Panc1 (cell line): ENCODE measurements around the gene CBLN1. TPM values are rescaled to one million over a fixed set of nuclear protein-coding genes. Genes with fewer than 3 reads are reported as not detected.

Experiments
- ATAC-seq: fragments of 200-7000 bp; cut with Tn5 transposase; 2 replicates; pipeline ENCODE4 v1.9.1; 2020; ENCODE audit warnings: mild to moderate bottlenecking, moderate library complexity
- BruUV-seq: library from RNA; stranded (reverse); fragments of 400-500 nt; replicated peaks from 2 replicates; lab custom pipeline; 2021; lab: Mats Ljungman, UMichigan
- CTCF ChIA-PET: fragments of 300-600 bp; sonication (Branson Sonifier 250); formaldehyde crosslinking; loops from one replicate; lab custom pipeline; 2022; ENCODE audit warnings: antibody characterized with exemption; lab: Charles Lee
- POLR2A ChIA-PET: fragments of 300-600 bp; sonication (Branson Sonifier 250); formaldehyde crosslinking; loops from one replicate; lab custom pipeline; 2022; ENCODE audit warnings: antibody characterized with exemption; lab: Charles Lee
- DNase-seq: peaks from one replicate; pipeline ENCODE4 v3.0.0-alpha.2; 2010; ENCODE audit warnings: low read depth, low spot score
- H3K27ac ChIP-seq: 2 replicates; pipeline ENCODE4 v1.5.1; 2011; ENCODE audit warnings: mild to moderate bottlenecking, low read length, inconsistent platforms
- H3K27me3 ChIP-seq: fragments of 200-500 bp; sonication (Bioruptor generic); 2 replicates; pipeline ENCODE4 v1.6.0; 2014; ENCODE audit warnings: low read length, inconsistent platforms; ENCODE audit not compliant: control insufficient read depth, insufficient read depth
- H3K36me3 ChIP-seq: fragments of 200-500 bp; sonication (Bioruptor generic); 2 replicates; pipeline ENCODE4 v1.5.1; 2014; ENCODE audit warnings: inconsistent platforms, mild to moderate bottlenecking, low read length, moderate library complexity; ENCODE audit not compliant: control insufficient read depth, insufficient read depth
- H3K4me1 ChIP-seq: 2 replicates; pipeline ENCODE4 v1.5.1; 2011; ENCODE audit warnings: inconsistent platforms, mild to moderate bottlenecking, low read length, moderate library complexity; ENCODE audit not compliant: control insufficient read depth, insufficient read depth
- H3K4me3 ChIP-seq, 2 experiments: 2 replicates each; pipeline ENCODE4 v1.5.1; 2011 to 2012; ENCODE audit warnings: low read depth in 2 of 2, low read length in 2 of 2, mild to moderate bottlenecking in 2 of 2, inconsistent platforms in 1 of 2, moderate library complexity in 1 of 2
- H3K9me3 ChIP-seq: fragments of 200-500 bp; sonication (Bioruptor generic); 2 replicates; pipeline ENCODE4 v1.5.1; 2014; ENCODE audit warnings: low read depth, mild to moderate bottlenecking, inconsistent platforms, low read length, moderate library complexity; ENCODE audit not compliant: control insufficient read depth, insufficient read depth
- CTCF ChIP-seq: fragments of 450-650 bp; IDR thresholded peaks from 2 replicates; pipeline ENCODE4 v1.5.1; 2017; ENCODE audit warnings: mild to moderate bottlenecking
- POLR2AphosphoS5 ChIP-seq: IDR thresholded peaks from 2 replicates; pipeline ENCODE4 v1.6.1; 2012; ENCODE audit warnings: mild to moderate bottlenecking, low read depth, low read length, moderate library complexity
- REST ChIP-seq, 2 experiments: IDR thresholded peaks; 2 replicates each; pipeline ENCODE4 v1.6.1; 2011 to 2012; ENCODE audit warnings: low read depth in 2 of 2, control low read depth in 1 of 2, low read length in 1 of 2, mild to moderate bottlenecking in 1 of 2, moderate library complexity in 1 of 2; ENCODE audit not compliant: insufficient read depth in 1 of 2
- SIN3A ChIP-seq: IDR thresholded peaks from 2 replicates; pipeline ENCODE4 v1.6.1; 2012; ENCODE audit warnings: low read depth, mild to moderate bottlenecking, low read length, moderate library complexity, borderline replicate concordance; ENCODE audit not compliant: insufficient read depth
- TCF7L2 ChIP-seq: IDR thresholded peaks from 2 replicates; pipeline ENCODE4 v1.6.1; 2011; ENCODE audit warnings: mild to moderate bottlenecking, low read depth, low read length, inconsistent platforms
- in situ Hi-C: cut with HindIII; loops from 2 replicates; pipeline ENCODE4 v1.10.0; 2016; ENCODE audit warnings: low sequenced_read_pairs, low pct_unique_long_range_greater_than_20kb
- intact Hi-C: fragments of 100-400 bp; cut with micrococcal nuclease; formaldehyde crosslinking; loops from one replicate; pipeline ENCODE4 v1.10.0; 2022; ENCODE audit not compliant: unreplicated experiment
- total RNA-seq: library from RNA; stranded (reverse); gene quantifications from one replicate; pipeline ENCODE4 v1.2.1, GENCODE V29; 2021; ENCODE audit not compliant: unreplicated experiment

The CBLN1 gene
- total RNA-seq, 1 experiment from 2014 or later = not detected

DNA sequence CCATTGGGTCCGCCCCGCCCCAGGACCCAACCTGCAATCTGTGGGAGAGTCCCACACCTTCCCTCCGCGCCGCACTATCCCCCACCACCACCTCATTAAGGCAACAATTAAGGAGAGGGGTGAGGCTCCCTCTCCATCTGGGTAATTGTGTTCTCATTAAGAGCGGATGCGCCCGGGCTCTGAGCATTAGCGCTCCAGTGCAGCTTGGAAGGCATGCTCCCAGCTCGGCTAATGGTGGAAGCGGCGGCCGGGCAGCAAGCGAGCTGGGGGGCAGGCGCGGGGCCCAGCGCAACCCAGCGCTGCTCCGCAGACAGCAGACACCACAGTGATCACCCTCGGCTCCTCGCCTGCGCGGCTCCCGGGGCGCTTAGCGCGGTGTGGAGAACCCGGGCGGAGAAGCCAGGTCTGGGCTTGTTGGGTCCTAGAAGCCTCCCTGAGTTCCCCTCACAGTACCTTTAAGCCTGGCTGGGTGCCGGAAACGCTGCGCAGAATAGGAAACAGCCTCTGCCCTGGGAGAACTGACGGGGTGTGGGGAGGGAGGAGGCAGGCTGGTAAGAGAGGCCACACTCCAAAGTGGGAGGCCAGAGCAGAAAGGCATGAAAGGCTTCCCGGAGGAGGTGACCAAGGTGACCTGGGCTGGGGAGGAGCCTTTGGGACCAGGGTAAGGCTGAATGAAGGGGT, 6.4 kb downstream of the CBLN1 start:
- ChIA-PET CTCF (interaction anchor here (0.6 kb wide), 1 partner anchor 308 kb away, joined by 3 read pairs; no protein-coding TSS in a partner anchor), POLR2A (no interaction called here)
- DNase-seq (no peak), ATAC-seq (no peak)
- H3K27me3 ChIP-seq = no peaks in the 10 kb centered on the region
- H3K4me1 ChIP-seq = no peaks in the 10 kb centered on the region
- in situ Hi-C loops (no loop called here), intact Hi-C loops (no loop called here)
- no peak for TF ChIP-seq REST (IDR thresholded peaks at IDR 0.05; ENCODE audit: insufficient read depth in 1 of 2, low read depth in 2 of 2, low read length in 1 of 2)
- no peak for TF ChIP-seq SIN3A
- TF ChIP-seq TCF7L2 = no peak
- no peaks in the 10 kb centered on the region for H3K36me3 ChIP-seq
- BruUV-seq = no TSS peak
- H3K9me3 ChIP-seq = no peaks in the 10 kb centered on the region
- H3K27ac ChIP-seq = no peak overlapping the region
- no peak overlapping the region for H3K4me3 ChIP-seq

DNA sequence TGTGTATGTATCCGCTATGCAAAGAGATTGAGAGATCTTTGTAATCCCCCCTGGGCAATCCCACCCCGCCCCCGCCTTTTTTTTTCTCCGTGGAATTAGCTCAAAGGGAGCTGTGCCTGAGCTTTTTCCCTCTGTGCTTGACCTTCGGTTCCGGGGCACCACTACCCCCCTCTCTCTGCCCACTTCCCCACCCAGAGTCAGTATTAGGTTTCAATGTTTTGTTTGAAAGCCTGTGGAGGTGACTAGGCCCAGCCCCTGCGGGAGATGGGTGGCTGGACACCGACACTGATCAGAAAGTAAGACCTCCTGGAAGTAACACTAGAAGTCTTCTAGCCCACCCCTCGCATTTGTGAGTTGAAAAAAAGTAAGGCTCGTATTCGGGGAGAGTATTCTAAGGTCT, 7.0 kb downstream of the CBLN1 start:
- Histone ChIP-seq H3K27ac (no peak overlapping the region), H3K4me1 (no peaks in the 10 kb centered on the region), H3K36me3 (no peaks in the 10 kb centered on the region), H3K4me3 (no peak overlapping the region), H3K9me3 (no peaks in the 10 kb centered on the region), H3K27me3 (no peaks in the 10 kb centered on the region)
- TF ChIP-seq TCF7L2 (no peak), CTCF (no peak), REST (IDR thresholded peaks at IDR 0.05; ENCODE audit: insufficient read depth in 1 of 2, low read depth in 2 of 2, low read length in 1 of 2) (no peak), POLR2AphosphoS5 (no peak), SIN3A (no peak)
- no peak for DNase-seq
- ChIA-PET CTCF (no interaction called here), POLR2A (no interaction called here)
- ATAC-seq = no peak
- intact Hi-C loops (no loop called here), in situ Hi-C loops (no loop called here)
- BruUV-seq = no TSS peak
